C4-2B (cell line): ENCODE measurements around the gene DAZAP1.

Source experiments
- CTCF ChIP-seq: fragments of 450-650 bp; conservative IDR thresholded peaks from 2 replicates; pipeline ENCODE4 v1.5.1; 2017; ENCODE audit warnings: mild to moderate bottlenecking
- ZFX ChIP-seq: fragments of 450-650 bp; IDR thresholded peaks from 2 replicates; pipeline ENCODE4 v1.6.1; 2017

GRCh38 chr19:1430246-1430645, 22.9 kb downstream of the DAZAP1 start:
- TF ChIP-seq CTCF (no peak), ZFX (no peak)
